DOHH2 (cell line): Measurements from ENCODE around the gene UBE2G1.
A peak's percentile ranks its signal among the peaks of the same experiment; 100 is the strongest.

ENCODE experiments used
- H3F3A ChIP-seq: fragments of 200-600 bp; sonication (generic), shearing (Covaris generic); 2 replicates; pipeline ENCODE4 v1.6.0; 2016; ENCODE audit warnings: antibody characterized with exemption, mild to moderate bottlenecking; ENCODE audit not compliant: control insufficient read depth, insufficient read depth
- H3K27ac ChIP-seq: fragments of 200-600 bp; sonication (generic); 2 replicates; pipeline ENCODE4 v1.5.1; 2014; ENCODE audit warnings: low read depth, mild to moderate bottlenecking, low read length, moderate library complexity
- H3K27me3 ChIP-seq: fragments of 200-600 bp; sonication (generic); 2 replicates; pipeline ENCODE4 v1.6.1; 2014; ENCODE audit warnings: mild to moderate bottlenecking, low read length, mixed read lengths; ENCODE audit not compliant: control insufficient read depth
- H3K36me3 ChIP-seq: fragments of 200-600 bp; sonication (generic); 2 replicates; pipeline ENCODE4 v1.6.1; 2014; ENCODE audit warnings: mild to moderate bottlenecking, low read length, moderate library complexity, mixed read lengths; ENCODE audit not compliant: control insufficient read depth
- H3K4me1 ChIP-seq: fragments of 200-600 bp; sonication (generic); 2 replicates; pipeline ENCODE4 v1.6.1; 2014; ENCODE audit warnings: mild to moderate bottlenecking, low read length, mixed read lengths; ENCODE audit not compliant: control insufficient read depth
- H3K4me2 ChIP-seq: fragments of 200-600 bp; sonication (generic); 2 replicates; pipeline ENCODE4 v1.6.0; 2014; ENCODE audit warnings: mild to moderate bottlenecking, low read length, moderate library complexity
- H3K4me3 ChIP-seq: fragments of 200-600 bp; sonication (generic); 2 replicates; pipeline ENCODE4 v1.5.1; 2014; ENCODE audit warnings: mild to moderate bottlenecking, low read length, mixed read lengths
- H3K79me2 ChIP-seq: fragments of 200-600 bp; sonication (generic); 2 replicates; pipeline ENCODE4 v1.6.1; 2014; ENCODE audit warnings: mild to moderate bottlenecking, low read length, mixed read lengths; ENCODE audit not compliant: control insufficient read depth
- H3K9me2 ChIP-seq: fragments of 200-600 bp; sonication (generic); replicated peaks from 2 replicates; pipeline ENCODE4 v1.6.1; 2014; ENCODE audit warnings: mild to moderate bottlenecking, low read length, mixed read lengths; ENCODE audit not compliant: control insufficient read depth
- H3K9me3 ChIP-seq: fragments of 200-600 bp; sonication (generic); 2 replicates; pipeline ENCODE4 v1.6.1; 2014; ENCODE audit warnings: antibody characterized with exemption, low read length, mixed read lengths; ENCODE audit not compliant: control insufficient read depth, insufficient read depth
- H4K20me1 ChIP-seq: fragments of 200-600 bp; sonication (generic); 2 replicates; pipeline ENCODE4 v1.6.0; 2014; ENCODE audit warnings: low read depth, mild to moderate bottlenecking, antibody characterized with exemption, low read length, moderate library complexity; ENCODE audit not compliant: control insufficient read depth, insufficient read depth
- EZH2phosphoT487 ChIP-seq: fragments of 200-600 bp; sonication (generic); IDR thresholded peaks from 2 replicates; pipeline ENCODE4 v1.6.1; 2017; ENCODE audit warnings: borderline replicate concordance, mild to moderate bottlenecking, antibody characterized with exemption, low read length, moderate library complexity, mixed read lengths
- TF ChIP-seq, protein P1 (sequence below): fragments of 200-600 bp; sonication (generic); IDR thresholded peaks from one replicate; pipeline ENCODE4 v1.5.1; 2014; ENCODE audit warnings: antibody characterized with exemption, mild to moderate bottlenecking, low read depth, low read length; ENCODE audit not compliant: poor library complexity, severe bottlenecking

The UBE2G1 gene

GRCh38 chr17:4263282-4264215, 102.9 kb downstream of the UBE2G1 start, which contains the start of gene ANKFY1:
Gene ANKFY1, minus strand, starts transcription at chr17:4263979. Its CDS starts 38 bp downstream, at chr17:4263941.
- Histone ChIP-seq H3K4me3 (peak within 1 kb of the TSS; percentile 92), H3K36me3 (peaks cover 56% of the 10 kb centered on the region), H4K20me1 (peaks cover 6% of the 10 kb centered on the region; the same call in 1 of the 2 replicates), H3K9me3 (peaks cover 9% of the 10 kb centered on the region; the same call in 1 of the 2 replicates), H3K27me3 (no peaks in the 10 kb centered on the region), H3K4me1 (peaks cover 25% of the 10 kb centered on the region), H3K27ac (peak within 1 kb of the TSS; percentile 60), H3K4me2 (peak within 1 kb of the TSS; percentile 92), H3F3A (peaks cover 33% of the 10 kb centered on the region), H3K9me2 (no peaks in the 10 kb centered on the region), H3K79me2 (peaks cover 57% of the 10 kb centered on the region)
- TF ChIP-seq, protein P1, sequence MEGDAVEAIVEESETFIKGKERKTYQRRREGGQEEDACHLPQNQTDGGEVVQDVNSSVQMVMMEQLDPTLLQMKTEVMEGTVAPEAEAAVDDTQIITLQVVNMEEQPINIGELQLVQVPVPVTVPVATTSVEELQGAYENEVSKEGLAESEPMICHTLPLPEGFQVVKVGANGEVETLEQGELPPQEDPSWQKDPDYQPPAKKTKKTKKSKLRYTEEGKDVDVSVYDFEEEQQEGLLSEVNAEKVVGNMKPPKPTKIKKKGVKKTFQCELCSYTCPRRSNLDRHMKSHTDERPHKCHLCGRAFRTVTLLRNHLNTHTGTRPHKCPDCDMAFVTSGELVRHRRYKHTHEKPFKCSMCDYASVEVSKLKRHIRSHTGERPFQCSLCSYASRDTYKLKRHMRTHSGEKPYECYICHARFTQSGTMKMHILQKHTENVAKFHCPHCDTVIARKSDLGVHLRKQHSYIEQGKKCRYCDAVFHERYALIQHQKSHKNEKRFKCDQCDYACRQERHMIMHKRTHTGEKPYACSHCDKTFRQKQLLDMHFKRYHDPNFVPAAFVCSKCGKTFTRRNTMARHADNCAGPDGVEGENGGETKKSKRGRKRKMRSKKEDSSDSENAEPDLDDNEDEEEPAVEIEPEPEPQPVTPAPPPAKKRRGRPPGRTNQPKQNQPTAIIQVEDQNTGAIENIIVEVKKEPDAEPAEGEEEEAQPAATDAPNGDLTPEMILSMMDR, result peak; percentile 35
- TF ChIP-seq EZH2phosphoT487, result no peak

GRCh38 chr17:4262703-4263102, 103.8 kb downstream of the UBE2G1 start:
- Histone ChIP-seq H3K27me3 (no peaks in the 10 kb centered on the region), H3K9me2 (no peaks in the 10 kb centered on the region), H3K36me3 (peaks cover 50% of the 10 kb centered on the region), H3K79me2 (peaks cover 66% of the 10 kb centered on the region), H3K4me3 (peak overlapping the region; percentile 92), H3K4me1 (peaks cover 25% of the 10 kb centered on the region), H4K20me1 (peaks cover 8% of the 10 kb centered on the region; the same call in 1 of the 2 replicates), H3K4me2 (peak overlapping the region; percentile 92), H3K27ac (peak overlapping the region; percentile 60), H3K9me3 (peaks cover 9% of the 10 kb centered on the region; the same call in 1 of the 2 replicates), H3F3A (peaks cover 25% of the 10 kb centered on the region)
- TF ChIP-seq, protein P1, result no peak
- TF ChIP-seq EZH2phosphoT487, result no peak

- H3K4me1 ChIP-seq, result peaks cover 25% of the 10 kb centered on the region
- H3K4me3 ChIP-seq, result no peak overlapping the region
- no peak overlapping the region for H3K27ac ChIP-seq
- no peak for TF ChIP-seq EZH2phosphoT487
- TF ChIP-seq, protein P1, result no peak
- no peaks in the 10 kb centered on the region for H3K9me2 ChIP-seq
- 0 out of 2 replicates have a peak overlapping the region, but pooled peaks have one; percentile 92 for H3K4me2 ChIP-seq
- H3K79me2 ChIP-seq, result peaks cover 78% of the 10 kb centered on the region
- peaks cover 10% of the 10 kb centered on the region; the same call in 1 of the 2 replicates for H4K20me1 ChIP-seq
- peaks cover 19% of the 10 kb centered on the region for H3F3A ChIP-seq
- H3K36me3 ChIP-seq, result peaks cover 56% of the 10 kb centered on the region
- no peaks in the 10 kb centered on the region for H3K27me3 ChIP-seq
- H3K9me3 ChIP-seq, result peaks cover 9% of the 10 kb centered on the region; the same call in 1 of the 2 replicates
Observed at GRCh38 chr17:4261452-4261851, 105.0 kb downstream of the UBE2G1 start.
